ENCODE results near the gene APOM. TPM values are rescaled to one million over a fixed set of nuclear protein-coding genes. Genes with fewer than 3 reads are reported as not detected.

APOM gene
- total and polyA plus RNA-seq, 5 experiments from 2014 or later = 2.2 to 8.0 (median 5.0) TPM

DNA sequence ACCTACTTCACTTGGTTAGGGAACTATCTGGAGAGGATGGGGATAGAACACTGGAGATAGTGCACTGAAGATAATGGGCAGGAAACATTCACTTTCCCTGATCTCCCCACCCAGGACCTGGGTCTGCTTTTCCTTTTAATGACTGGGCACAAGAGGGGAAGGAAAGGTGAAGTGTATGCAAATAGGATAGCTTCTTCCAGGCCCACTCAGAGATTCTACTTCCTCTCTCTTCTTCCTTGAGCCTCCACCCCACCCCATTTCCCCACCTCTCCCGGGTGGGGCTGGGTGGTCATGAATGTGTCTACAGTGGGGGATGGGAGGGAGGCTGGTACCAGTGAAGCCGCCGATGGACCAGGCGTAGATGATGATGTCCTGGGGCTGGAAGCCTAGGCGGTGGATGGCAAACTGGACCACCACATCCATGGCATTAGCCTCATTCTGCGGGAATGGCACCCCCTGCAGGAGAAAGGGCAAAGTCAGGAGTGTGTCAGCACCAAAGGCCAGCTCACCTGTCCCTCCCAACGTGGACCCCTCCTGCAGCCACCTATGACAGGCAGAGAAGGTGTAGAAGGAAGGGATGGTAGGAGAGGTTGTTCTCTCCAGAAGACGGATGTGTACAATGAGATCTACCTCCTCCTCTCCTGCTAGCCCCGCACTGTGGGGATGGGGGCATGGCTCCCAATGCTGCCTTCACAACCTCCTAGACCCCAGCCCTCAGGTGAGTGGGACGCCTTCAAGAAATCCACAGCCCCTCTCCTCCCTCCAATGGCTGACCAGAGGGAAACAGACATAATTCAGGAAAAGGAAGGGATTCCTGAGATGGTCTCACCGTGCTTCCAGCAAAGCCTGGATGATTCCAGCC, 33.8 kb downstream of the APOM start:
- H3K4me3 Mint-ChIP-seq = no peak overlapping the region
- H3K36me3 Mint-ChIP-seq = peaks cover 0 to 76% (median 6%) of the 10 kb centered on the region in 3 donors
- ATAC-seq (peak in 1 of 2 donors; percentile 20), DNase-seq (no peak)
- POLR2A ChIA-PET = no interaction called here
- H3K27me3 Mint-ChIP-seq = no peaks in the 10 kb centered on the region
- no peaks in the 10 kb centered on the region for H3K9me3 Mint-ChIP-seq
- H3K4me1 Mint-ChIP-seq = peaks cover 0 to 8% (median 3%) of the 10 kb centered on the region in 4 donors
- peak overlapping the region in 5 of 10 donors; percentile 28 to 77 (median 63) for H3K27ac Mint-ChIP-seq

DNA sequence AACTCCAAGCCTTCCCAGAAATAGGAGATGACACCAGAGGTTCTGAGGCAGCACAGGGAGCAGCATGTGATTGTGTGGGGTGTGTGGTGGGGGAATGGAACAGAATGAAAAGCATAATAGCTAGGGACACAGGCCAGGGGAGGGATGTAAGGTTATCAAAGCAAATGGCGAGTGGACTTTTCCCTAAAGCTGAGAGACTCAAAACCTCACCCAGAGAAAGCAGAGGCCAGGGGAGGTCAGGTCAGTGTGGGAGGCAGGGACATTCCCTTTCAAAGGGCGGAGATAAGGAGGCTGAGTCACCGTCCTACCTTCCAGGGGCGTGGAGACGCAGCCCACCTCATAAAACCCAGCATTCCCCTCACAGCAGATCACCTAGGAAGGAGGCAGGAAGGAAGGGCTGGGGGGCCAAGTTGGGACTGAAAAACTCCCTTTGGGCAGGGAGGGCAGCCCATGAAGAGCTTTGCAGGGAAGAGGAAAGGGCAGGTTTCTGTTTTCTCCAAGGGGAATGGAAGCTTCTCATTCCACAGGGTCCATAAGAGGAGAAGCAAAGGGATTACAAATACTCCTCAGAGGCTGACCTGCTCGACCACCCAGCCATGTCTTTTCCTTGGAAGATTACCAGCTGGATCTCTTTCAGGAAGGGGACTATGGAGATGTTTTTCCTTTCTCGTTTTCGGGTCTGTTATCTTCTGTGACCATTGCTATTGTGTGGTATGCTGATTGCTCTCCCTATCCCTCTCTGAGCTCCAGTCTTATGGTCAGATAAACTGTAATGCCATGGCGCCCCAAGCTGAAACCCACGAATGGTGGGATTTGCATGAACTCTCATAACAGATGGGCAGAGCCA, 34.8 kb downstream of the APOM start:
- no peak for ATAC-seq
- Mint-ChIP-seq H3K36me3 (peaks cover 0 to 85% (median 6%) of the 10 kb centered on the region in 3 donors), H3K27ac (peak overlapping the region in 6 of 10 donors; percentile 24 to 84 (median 56)), H3K4me1 (peaks cover 0 to 8% (median 4%) of the 10 kb centered on the region in 4 donors), H3K27me3 (no peaks in the 10 kb centered on the region), H3K4me3 (no peak overlapping the region), H3K9me3 (no peaks in the 10 kb centered on the region)
- POLR2A ChIA-PET = interaction anchor here (0.5 kb wide), 1 partner anchor 219 kb away, joined by 3 read pairs; no protein-coding TSS in a partner anchor
- DNase-seq = no peak

DNA sequence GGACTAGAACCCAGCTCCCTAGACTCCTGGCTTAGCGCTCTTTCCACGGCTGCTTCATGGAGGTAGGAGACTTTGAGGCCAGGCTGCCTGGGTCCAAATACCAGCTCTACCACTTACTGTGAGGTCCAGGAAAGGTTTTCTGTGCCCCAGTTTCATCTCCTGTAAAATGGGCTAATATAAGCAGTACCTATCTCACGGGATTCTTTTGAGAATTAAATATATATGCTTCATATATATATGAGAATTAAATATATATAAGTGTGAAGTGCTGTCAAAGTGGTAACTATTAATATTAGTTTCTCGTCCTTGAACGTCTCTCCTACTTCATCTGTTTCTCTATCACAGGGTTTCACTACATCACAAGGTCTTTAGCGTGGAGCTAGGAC, 35.4 kb downstream of the APOM start:
- no peaks in the 10 kb centered on the region for H3K9me3 Mint-ChIP-seq
- peaks cover 0 to 8% (median 5%) of the 10 kb centered on the region in 4 donors for H3K4me1 Mint-ChIP-seq
- H3K27me3 Mint-ChIP-seq = no peaks in the 10 kb centered on the region
- peaks cover 0 to 85% (median 4%) of the 10 kb centered on the region in 3 donors for H3K36me3 Mint-ChIP-seq
- peak overlapping the region in 3 of 10 donors; percentile 53 to 84 (median 77) for H3K27ac Mint-ChIP-seq
- H3K4me3 Mint-ChIP-seq = no peak overlapping the region
- POLR2A ChIA-PET = interaction anchor here (0.5 kb wide), 1 partner anchor 219 kb away, joined by 3 read pairs; no protein-coding TSS in a partner anchor
- DNase-seq (no peak), ATAC-seq (no peak)

DNA sequence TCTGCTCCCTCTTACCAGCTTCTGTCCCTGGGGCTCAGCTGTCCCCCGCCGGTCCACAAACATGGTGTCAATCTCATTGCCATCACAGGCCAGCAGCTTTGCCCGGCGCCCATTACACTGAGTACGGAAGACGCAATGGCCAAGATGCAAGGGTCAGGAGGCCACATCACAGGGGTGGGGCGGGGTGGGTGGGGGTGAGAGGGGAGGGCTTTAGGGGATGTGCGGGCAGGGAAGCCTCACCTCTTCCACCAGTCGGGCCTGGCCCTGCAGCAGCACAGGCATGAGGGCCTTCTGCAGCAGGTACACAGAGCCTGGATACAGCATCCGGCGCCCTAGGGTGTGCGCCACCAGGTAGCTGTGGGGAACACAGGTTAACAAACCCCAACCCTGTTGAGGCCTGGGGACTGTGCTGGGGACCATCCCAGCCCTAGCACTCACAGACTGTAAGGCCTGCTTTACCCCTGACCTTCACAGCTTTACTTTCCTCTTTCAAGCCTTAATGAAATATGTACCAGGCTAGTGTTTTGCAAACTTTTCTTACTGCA, 35.9 kb downstream of the APOM start:
- Mint-ChIP-seq H3K4me3 (no peak overlapping the region), H3K27me3 (no peaks in the 10 kb centered on the region), H3K27ac (peak overlapping the region in 2 of 10 donors; percentile 53 to 77), H3K4me1 (peaks cover 0 to 6% (median 4%) of the 10 kb centered on the region in 4 donors), H3K36me3 (peaks cover 0 to 85% (median 4%) of the 10 kb centered on the region in 3 donors), H3K9me3 (no peaks in the 10 kb centered on the region)
- POLR2A ChIA-PET = interaction anchor here (1.0 kb wide), 1 partner anchor 9 kb away, joined by 3 read pairs; no protein-coding TSS in a partner anchor
- no peak for ATAC-seq
- no peak for DNase-seq

DNA sequence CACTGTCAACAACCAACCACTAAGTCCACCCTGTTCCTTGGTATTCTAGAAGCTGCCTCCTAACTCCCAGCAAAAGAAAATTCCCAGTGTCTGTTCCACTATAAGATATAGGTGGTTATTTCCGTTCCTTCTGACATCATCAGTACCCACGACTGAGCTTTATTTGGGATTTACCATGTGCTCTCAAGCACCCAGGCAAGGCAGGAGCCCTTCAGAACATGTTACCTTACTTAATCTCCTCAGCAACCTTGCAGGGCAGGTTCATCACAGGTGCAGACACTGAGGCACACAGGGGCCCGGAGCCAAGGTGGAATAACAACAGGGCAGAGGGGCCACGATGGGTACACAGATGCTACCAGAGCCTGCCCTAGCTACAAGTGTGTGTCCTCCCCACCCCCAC, 36.7 kb downstream of the APOM start:
- Mint-ChIP-seq H3K9me3 (no peaks in the 10 kb centered on the region), H3K36me3 (peaks cover 0 to 86% (median 4%) of the 10 kb centered on the region in 3 donors), H3K4me3 (no peak overlapping the region), H3K27me3 (no peaks in the 10 kb centered on the region), H3K4me1 (peaks cover 2 to 8% (median 6%) of the 10 kb centered on the region in 4 donors), H3K27ac (peak overlapping the region in 1 of 10 donors; percentile 21)
- no peak for DNase-seq
- ATAC-seq = no peak
- POLR2A ChIA-PET = interaction anchor here (0.5 to 1.0 kb wide), 4 partner anchors 8 to 991 kb away, joined by 3 to 7 read pairs (median 4); partner anchors contain the start of gene ABHD16A

DNA sequence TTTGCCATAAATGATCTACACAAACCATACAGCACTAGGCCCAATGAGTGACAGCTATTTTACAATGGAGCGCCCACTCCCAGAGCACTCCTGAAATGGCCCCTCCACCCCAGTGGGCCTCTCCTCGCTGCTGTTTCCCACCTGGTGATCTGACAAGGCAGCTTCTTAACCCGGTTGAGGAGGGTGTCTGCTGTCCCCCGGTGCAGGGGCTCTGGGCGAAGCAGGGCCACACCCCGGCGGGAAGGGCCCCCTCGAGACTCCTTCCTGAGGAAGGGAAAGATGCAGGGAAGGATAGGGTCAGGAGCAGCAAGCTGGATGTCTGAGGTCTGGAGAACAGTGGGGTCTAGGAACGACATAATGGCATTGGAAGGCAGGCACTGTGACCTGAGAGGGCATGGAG, 37.2 kb downstream of the APOM start:
- no peak for ATAC-seq
- Mint-ChIP-seq H3K27ac (peak overlapping the region in 1 of 10 donors; percentile 17), H3K27me3 (no peaks in the 10 kb centered on the region), H3K4me1 (peaks cover 7 to 14% (median 10%) of the 10 kb centered on the region in 4 donors), H3K9me3 (no peaks in the 10 kb centered on the region), H3K4me3 (no peak overlapping the region), H3K36me3 (peaks cover 0 to 86% (median under 1%) of the 10 kb centered on the region in 3 donors)
- DNase-seq = no peak
- POLR2A ChIA-PET = interaction anchor here (0.5 to 0.9 kb wide), 3 partner anchors 11 to 991 kb away, joined by 3 to 7 read pairs (median 4); partner anchors contain the start of gene ABHD16A

DNA sequence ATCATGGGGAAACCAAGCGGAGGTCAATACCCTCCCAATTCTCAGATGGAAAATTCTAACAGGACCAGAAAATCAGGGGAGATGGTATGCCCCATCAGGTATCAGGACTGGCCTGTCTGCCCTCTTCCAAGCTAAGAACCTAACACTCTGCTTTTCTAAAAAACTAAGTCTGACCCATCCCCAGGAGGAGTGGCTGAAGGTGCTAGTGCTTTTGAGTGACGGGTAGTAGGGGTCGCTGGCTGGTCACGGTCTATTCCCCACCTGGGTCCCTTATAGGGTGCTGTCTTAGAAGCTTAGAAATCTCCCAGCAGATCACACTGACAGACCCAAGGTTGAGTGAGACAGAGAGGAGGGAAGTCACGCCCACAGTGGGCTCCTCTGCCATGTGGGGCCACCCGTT, 37.8 kb downstream of the APOM start:
- POLR2A ChIA-PET = interaction anchor here (0.5 to 0.7 kb wide), 3 partner anchors 20 to 112 kb away, joined by 3 to 7 read pairs (median 3); no protein-coding TSS in a partner anchor
- no peaks in the 10 kb centered on the region for H3K27me3 Mint-ChIP-seq
- no peak overlapping the region for H3K4me3 Mint-ChIP-seq
- ATAC-seq (no peak), DNase-seq (no peak)
- H3K4me1 Mint-ChIP-seq = peaks cover 9 to 16% (median 11%) of the 10 kb centered on the region in 4 donors
- H3K36me3 Mint-ChIP-seq = peaks cover 0 to 87% (median 0%) of the 10 kb centered on the region in 3 donors
- no peak overlapping the region for H3K27ac Mint-ChIP-seq
- no peaks in the 10 kb centered on the region for H3K9me3 Mint-ChIP-seq

DNA sequence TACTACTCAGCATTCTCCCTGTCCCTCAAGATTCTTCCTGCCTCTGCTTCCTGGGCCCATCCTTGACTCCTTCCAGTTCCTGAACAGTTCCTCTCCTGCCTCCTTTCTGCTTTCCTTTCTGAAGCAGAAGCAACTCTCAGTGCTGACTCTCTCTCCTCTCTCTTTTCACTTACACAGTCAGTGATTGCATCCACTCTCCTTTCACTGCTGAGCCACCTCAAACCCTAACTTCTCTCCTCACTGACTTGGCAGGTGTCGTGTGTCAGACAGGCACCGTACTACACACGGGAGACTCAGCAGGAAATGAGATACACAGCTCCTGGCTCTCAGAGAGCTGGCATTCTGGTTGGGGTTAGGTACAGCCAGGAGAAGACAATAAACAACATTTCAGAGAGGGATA, 41.9 kb downstream of the APOM start:
- no peak for ATAC-seq
- Mint-ChIP-seq H3K9me3 (no peaks in the 10 kb centered on the region), H3K27me3 (no peaks in the 10 kb centered on the region), H3K4me1 (peaks cover 20 to 44% (median 31%) of the 10 kb centered on the region in 4 donors), H3K27ac (peak overlapping the region in 9 of 10 donors; percentile 7 to 59 (median 40)), H3K36me3 (peaks cover 0 to 78% (median 3%) of the 10 kb centered on the region in 3 donors), H3K4me3 (no peak overlapping the region)
- no peak for DNase-seq
- POLR2A ChIA-PET = interaction anchor here (0.7 kb wide), 1 partner anchor 164 kb away, joined by 3 read pairs; no protein-coding TSS in a partner anchor

DNA sequence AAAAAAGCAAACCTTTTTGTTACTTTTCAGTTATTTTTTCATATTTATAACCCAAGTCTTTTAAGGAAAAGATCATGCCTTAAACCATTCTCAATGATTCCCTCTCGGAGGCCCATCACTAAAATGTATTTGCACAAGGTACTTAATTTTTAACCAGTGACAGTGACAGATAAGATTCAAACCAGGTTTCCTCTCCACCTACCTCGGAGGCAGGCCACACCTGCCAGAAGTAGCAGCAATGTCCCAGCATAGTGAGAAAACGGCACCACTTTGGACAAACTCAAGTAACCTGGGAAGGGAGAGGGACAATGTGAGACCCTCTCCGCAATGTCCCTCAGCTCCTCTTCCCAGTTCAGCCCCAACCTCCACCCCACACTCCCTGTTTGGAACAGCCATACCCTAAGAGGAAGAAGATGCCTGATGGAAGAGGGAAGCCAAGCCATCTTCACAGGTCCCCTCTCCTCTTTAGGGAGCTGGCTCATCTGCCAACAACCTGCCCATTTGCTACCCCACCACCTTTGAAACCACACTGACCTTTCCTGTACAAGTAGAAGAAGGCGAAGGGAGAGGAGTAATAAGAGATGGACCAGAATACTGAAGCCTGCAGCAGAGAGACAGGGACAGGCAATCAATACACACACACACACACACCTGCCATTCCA, 45.2 kb downstream of the APOM start:
- Mint-ChIP-seq H3K27me3 (no peaks in the 10 kb centered on the region), H3K4me3 (peak overlapping the region; percentile 28 to 100 (median 97)), H3K9me3 (no peaks in the 10 kb centered on the region), H3K27ac (peak overlapping the region in 7 of 10 donors; percentile 10 to 99 (median 70)), H3K4me1 (peaks cover 24 to 50% (median 40%) of the 10 kb centered on the region in 4 donors), H3K36me3 (peaks cover 0 to 48% (median 3%) of the 10 kb centered on the region in 3 donors)
- DNase-seq (no peak), ATAC-seq (no peak)
- POLR2A ChIA-PET = interaction anchor here (0.8 kb wide), 1 partner anchor 9 kb away, joined by 3 read pairs; no protein-coding TSS in a partner anchor

DNA sequence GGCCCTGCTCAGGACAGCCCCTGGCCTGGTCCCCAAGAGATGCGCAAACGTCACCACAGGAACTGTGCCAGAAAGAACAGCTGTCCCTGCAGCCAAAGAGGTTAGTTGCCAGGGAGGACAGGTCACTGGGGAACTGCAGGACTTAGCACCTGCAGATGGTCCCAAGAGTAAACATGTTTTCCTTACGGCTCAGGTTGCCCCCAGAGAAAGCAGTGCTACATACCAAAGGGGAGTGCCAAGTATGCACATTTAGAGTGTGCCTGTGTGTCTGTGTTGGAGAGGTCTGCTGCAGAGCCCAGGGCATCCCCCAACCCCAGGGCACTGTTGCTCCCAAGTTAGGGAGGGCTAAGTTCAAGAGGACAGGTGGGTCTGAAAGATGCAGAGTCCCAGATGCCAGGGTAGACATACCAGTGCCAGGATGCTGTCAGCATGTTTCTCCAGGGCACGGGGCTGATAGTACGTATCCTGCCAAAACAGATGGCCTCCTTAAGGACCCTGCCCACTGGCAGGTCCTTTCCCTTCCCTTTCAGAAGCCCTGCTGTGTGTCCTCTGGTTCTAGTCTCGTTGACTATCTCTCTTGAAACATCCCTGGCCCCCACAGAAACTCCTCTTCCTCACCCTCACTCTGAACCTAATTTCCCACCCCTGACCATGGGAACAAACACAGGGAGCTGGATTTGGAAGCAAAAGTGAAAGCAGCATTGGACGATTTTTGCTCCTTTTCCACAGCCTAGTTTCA, 46.1 kb downstream of the APOM start:
- POLR2A ChIA-PET = interaction anchor here (1.2 to 2.4 kb wide), 8 partner anchors 28 to 270 kb away, joined by 3 to 22 read pairs (median 10); partner anchors contain the start of genes BAG6, CSNK2B, DDAH2 and DXO
- no peak for DNase-seq
- Mint-ChIP-seq H3K9me3 (no peaks in the 10 kb centered on the region), H3K27ac (peak overlapping the region; percentile 91 to 99 (median 96)), H3K4me3 (peak overlapping the region; percentile 95 to 100 (median 98)), H3K4me1 (peaks cover 24 to 50% (median 40%) of the 10 kb centered on the region in 4 donors), H3K36me3 (peaks cover 0 to 38% (median 3%) of the 10 kb centered on the region in 3 donors), H3K27me3 (no peaks in the 10 kb centered on the region)
- no peak for ATAC-seq

DNA sequence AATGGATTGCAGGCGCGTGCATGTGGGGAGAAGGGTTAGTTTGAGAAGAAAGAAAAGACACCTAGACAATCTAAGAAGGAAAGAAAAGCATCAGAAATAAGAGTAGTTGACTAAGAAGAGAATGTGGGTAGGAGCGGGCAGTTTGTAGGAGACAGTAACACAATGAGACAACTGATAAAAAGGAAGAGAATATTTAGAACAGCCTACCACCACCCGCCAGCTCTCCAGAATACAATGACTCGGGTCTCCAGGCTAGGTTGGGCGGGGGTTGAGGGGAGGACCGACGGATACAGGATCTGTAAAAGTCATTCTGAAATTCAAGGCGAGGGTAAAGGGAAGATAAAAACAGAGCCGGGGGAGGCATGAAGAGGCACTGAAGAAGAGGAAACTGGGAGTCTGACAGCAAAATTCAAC, 46.7 kb downstream of the APOM start:
- peaks cover 21 to 48% (median 38%) of the 10 kb centered on the region in 4 donors for H3K4me1 Mint-ChIP-seq
- peak overlapping the region; percentile 95 to 100 (median 98) for H3K4me3 Mint-ChIP-seq
- H3K36me3 Mint-ChIP-seq = peaks cover 0 to 32% (median 3%) of the 10 kb centered on the region in 3 donors
- peak overlapping the region; percentile 91 to 99 (median 96) for H3K27ac Mint-ChIP-seq
- no peaks in the 10 kb centered on the region for H3K27me3 Mint-ChIP-seq
- no peaks in the 10 kb centered on the region for H3K9me3 Mint-ChIP-seq
- DNase-seq (no peak), ATAC-seq (peak; percentile 1 to 4)
- POLR2A ChIA-PET = interaction anchor here (0.6 to 2.4 kb wide), 17 partner anchors 12 to 426 kb away, joined by 3 to 22 read pairs (median 7); partner anchors contain the start of genes ATF6B, BAG6, CSNK2B and DDAH2
